GM18861 (cell line): ENCODE measurements around the gene SLC8A2.
"Not testable (repeated sequence)": the region's sequence is repeated elsewhere in the genome, so short reads cannot be mapped to it uniquely, and the experiment has no call there.

ENCODE experiments used
- ATAC-seq: cut with Tn5 transposase; IDR thresholded peaks from one replicate; pipeline ENCODE4 v1.9.1; 2021; ENCODE audit not compliant: unreplicated experiment

The SLC8A2 gene

DNA sequence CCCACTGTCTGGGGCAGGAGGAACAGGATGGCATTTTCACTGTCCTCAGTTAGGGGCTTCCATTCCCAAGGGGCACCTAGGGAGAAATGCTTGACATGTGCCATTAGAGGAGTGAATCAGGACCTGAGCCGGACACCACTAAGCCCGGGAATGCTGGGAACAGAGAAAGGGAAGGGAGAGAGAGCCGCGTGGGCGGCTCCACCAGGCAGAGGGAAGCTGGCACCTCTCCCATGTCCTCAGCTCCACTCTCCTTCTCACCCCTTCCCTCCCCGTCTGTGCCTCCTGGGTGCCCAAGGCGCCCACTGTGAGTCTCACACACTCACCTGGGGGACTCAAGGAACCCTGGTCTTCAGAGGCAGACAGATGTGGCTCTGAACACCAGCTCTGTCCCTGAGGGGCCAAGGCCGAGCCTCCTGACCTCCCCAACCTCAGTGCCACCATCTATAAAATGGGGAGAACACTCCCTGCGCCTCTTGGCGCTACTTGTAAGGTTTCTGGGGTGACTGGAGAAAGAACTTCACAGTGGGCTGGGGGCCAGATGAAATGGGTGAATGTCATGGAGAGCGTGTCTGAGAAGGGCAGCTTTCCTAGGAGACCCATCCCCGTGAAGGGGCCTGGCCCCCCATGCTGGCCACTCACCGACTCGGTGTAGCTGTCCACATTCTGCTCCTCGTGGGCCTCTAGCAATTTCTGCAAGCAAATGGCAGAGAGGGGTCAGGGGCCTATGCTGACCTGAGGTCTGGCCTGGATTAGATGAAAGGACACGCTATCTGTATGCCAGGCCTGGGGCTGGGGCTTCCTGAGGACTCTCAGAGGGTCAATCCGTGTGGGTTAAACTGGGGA lies 17.6 kb upstream of the SLC8A2 start:
- no peak for ATAC-seq

DNA sequence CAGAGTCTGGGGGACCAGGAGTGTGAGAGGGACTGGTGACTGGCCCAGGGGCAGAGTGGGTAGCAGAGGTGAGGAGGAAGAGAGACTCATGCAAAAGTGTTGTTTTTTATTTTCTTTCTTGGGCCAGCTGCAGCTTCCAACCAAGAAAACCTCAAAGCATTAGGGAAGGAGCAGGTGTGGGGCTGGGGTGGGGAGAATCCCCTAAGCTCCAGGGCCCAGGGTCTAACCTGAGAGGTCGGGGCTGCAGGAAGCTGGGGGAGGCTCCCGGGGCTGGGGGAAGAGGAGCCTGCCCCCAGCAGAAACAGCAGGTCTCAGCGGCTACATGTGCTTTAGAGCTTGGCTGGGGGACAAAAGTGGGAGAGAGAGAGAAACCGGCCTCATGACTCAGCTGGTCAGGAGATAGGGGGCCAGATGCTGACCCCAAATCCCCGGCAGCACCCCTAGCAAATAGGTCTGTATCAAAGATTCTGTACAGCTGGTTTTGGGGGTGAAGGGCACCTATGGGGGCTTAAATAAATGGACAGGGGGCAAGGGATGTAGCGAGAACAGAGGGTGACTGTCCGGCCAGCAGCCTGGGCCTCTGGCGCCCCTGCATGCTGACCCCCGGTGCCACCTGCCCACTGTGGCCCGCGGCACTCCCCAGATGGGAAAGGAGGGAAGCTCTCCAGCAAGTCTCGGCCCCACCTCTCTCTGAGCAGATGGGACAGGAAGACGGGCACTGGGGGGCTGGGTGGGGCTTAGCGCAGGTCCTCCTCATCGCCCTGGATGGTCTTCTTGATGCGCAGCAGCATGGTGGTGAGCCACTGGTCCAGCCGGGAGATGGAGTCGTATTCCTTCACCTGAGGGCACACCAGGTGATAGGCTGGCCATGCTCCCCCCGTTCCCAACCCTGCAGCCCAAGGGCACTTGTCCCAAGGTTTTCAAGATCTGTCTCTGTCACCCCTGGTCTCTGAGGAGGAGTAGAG lies 16.1 kb upstream of the SLC8A2 start:
- ATAC-seq = no peak

DNA sequence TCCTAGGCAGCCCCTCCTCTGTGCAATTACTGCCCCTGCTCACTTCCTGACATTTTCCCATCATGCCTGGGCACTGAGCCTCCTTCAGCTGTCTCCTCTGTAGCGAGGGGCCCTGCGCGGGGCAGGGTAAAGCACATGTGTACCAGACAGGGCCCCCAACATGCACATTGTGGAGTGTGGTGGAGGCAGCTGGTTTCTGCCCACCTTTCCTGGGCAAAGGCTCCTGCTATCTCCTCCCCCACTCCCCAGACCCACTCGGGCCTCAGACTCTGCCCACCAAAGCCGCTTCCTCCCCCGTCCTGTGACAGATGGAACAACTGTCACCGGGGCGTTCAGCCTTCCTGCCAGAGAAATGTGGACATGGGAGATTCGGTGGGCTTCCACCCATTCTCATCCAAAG lies 15.2 kb upstream of the SLC8A2 start:
- no peak for ATAC-seq

DNA sequence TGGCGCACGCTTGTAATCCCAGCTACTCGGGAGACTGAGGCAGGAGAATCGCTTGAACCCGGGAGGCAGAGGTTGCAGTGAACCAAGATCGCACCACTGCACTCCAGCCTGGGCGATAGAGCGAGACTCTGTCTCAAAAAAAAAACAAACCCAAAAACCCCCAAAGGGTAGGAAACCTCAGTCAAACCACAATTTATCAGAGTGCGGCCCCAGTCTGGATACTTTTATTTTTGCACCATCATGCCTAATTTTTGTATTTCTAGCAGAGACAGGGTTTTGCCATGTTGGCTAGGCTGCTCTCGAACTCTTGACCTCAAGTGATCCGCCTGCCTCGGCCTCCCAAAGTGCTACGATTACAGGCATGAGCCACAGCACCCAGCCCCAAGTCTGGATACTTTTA lies 14.5 kb upstream of the SLC8A2 start:
- ATAC-seq = not testable (repeated sequence)

DNA sequence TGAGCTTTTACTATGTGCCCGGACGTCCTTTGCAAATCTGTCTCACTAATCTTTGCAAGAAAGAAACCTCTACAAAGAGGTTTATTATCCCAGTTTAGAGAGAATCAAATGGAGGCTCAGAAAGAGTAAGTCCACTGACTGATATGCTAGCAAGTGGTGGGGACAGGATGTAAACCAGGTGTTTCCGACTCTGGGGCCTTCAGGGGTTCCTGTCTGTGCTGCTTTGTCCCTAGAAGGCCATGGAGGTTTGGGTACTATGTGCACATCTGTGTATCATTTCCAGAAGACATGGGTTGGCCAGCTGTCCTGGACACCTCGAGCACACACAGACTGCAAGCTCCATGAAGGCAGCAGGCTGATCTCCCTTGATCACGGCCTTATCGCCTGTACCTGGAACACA lies 13.5 kb upstream of the SLC8A2 start:
- ATAC-seq = no peak

DNA sequence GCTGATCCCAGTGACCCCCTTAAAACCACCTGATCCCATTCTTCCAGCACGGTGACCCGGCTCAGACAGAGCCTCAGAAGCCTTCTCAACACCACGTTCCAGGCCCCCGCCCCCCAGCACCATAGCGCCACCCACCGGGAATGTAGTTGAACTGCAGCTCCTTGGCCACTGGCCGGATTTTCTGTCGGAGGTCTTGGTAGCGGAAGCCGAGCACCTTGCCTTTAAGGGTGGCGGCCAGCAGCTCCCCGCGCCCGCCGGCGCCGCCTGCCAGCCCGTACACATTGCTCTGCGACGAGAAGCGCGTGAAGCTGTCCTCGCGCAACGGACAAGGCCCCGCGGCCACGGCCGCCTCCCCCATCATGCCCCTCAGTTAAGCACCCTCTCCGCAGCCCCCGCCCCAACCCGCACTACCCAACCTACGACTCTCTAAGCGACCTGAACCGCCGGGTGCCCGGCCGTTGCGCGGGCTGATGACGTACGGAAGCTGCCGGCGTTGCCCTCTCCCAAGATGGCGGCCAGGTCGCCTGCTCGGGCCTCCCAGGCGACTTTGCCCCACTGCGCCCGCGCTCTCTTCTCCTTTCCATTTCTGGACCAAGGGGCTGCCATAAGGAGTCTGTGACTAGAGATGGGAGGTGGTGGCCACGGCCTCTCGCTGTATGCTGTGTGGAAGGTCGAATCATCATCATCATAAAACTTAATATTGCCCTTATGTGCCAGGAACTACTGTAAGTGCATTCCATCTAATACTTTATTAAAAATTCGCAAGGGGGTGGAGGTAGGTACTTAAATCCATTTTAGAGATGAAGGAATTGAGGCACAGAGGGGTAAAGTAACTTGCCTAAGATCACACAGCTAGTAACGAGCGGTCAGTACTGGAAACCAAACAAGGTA lies 12.4 kb upstream of the SLC8A2 start, which contains the start of gene KPTN:
TSS of gene KPTN (minus strand) at position 420 of the 891 bp plus-strand sequence. CDS start at position 361, 59 bp downstream.
- peak; percentile 60 for ATAC-seq

DNA sequence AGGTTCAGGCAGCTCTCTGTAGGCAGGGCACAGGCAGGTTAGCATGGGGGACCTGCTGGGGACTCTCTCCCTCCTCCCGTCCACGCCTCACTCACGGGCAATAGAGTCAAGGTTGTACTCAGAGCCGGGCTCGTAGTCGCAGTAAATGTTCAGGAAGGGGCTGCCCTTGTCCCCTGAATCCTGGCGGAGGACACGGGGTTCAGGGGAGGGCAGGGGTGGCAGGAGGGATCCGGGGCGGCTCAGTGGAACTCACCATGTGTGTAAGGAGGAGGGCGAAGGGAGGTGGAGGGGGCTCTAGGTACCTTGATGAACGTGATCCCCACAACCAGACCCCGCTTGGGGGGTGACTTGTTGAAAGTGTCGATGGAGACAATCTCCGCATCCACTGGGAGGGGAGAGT lies 11.5 kb upstream of the SLC8A2 start:
- ATAC-seq = no peak

DNA sequence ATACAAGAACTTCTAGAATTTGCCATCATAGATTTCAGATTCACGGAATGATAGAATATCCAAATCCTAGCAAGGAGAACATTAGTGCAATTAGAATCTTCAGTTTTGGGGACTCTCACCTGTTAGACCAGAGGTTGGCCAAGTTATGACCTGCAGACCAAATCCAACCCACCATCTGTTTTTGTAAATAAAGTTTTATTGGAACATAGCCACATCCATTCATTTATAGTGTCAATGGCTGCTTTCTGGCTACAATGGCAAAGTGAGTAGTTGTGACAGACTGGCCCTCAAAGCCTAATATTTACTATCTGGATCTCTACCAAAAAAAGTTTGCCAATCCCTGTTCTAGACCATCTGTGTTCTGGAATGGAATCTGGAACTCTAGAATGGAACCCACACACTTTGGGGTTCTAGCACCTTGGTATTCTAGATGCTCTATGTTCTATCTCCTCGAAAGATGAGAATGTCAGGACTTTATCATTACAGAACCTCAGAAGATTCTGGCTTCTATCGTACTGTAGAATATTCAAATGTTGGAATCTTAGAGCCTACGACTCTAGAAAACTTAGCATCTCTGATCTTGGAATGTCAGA lies 9.9 kb upstream of the SLC8A2 start:
- ATAC-seq = no peak

DNA sequence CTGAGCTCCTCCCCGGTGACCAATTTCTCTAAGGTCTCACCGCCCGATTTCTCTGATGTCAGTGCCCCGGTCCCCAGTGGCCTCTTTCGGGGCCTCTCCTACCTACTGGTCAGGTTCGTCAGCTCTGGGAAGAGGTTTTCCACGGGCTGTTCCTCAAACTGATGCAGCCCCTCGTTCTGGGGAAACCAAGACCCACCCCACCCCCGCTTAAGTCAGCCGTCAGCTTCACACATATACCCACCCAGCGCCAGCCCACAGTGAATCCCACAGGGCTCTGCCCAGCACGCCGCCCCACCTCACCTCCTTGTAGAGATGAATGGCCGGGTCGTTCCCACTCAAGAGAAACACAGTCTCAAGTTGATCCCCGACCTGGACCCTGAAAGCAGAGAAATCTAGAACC lies 9.0 kb upstream of the SLC8A2 start:
- no peak for ATAC-seq

DNA sequence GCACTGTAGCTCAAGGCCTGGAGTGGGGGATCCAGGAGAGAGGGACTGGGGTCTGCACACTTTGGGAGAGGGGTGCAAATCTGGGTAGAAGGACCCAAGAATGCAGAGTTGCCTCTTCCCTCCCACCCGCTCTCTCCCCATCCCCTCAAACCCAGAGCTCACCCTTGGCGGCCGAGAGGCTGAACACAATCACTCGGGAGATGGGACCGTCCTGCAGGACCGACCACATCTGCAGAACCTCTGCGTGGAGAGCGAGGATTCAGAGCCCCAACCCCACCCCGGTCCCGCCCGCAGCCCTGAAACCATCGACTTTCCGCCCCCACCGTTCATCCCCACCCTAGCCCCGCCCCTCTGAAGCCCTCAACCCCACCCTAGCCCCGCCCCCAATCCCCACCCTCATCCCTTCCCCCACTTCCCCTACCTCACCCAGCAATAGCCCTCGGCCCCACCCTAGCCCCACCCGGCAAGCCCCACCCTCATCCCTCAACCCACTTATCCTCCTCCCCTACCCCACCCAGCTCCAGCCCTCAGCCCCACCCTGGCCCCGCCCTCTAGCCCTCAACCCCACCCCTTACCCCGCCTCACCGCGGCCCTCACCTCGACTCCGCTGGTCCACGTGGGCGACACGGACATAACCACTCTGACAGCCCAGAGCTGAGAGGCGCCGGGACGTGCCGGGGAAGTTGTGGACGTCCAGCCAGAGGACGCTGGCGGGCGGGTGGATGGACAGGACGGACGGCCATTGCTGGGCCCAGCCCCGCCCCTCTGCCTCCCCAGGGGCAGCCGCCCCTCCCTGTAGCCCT lies 8.2 kb upstream of the SLC8A2 start:
- no peak for ATAC-seq

DNA sequence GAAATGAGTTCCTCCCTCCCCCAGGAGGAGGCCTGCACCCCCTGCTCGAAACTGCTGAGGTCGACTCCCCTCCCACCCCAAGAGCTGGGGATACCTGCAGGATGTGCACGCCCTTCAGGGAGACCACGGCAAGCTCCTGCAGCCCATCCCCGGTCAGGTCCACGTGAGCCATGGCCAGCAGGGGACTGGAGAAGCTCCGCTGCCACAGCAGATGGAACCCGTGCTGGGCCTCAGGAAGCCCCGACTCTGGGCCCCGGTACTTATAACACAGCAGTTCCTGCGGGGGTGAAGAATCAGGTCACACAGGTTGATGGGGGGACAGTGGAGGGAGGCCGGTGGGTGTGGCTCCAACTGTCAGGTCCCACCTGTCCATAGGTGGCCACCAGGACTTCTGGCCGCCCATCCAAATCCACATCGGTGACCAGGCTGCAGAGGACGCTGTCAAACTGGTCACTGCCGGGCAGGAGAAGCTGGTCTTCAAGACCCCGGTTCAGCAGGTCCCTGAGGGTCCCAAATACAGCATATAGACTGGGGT lies 4.8 kb upstream of the SLC8A2 start:
- no peak for ATAC-seq

DNA sequence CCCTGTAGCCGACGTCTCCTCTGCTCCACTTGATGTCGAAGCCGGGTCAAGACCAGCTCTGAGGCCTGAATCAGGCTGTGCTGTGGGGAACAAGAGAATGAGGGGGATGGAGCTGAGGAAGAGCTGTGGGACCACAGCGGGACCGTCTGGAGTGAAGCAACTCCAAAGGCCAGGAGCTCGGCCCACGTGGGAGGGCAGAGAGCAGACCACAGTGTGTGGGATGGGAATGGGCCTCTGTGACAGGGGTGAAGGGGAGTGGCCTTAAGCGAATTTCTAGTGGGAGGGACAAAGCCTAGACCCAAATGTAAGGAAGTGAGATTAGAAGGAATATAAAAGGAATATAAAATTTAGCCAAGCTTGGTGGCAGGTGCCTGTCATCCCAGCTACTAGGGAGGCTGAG lies 3.8 kb upstream of the SLC8A2 start:
- no peak for ATAC-seq

DNA sequence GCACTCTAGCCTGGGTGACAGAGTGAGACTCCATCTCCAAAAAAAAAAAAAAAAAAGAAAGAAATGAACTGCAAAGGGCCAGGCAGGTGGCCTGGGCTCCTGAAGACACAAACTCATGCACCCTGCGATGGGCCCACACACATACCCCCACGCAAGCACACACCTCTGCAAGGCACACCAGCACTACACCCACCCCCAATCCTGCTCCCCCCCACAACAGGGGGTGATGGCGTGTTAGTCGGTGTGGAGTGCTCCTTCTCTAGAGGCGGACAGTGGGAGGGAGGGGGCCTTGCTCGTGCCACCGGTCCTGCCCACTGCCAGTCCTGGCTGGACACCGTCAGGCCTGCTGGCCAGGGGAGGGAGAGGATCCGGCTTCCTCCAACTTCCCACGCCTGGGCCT lies 1.6 kb upstream of the SLC8A2 start:
- ATAC-seq = no peak

DNA sequence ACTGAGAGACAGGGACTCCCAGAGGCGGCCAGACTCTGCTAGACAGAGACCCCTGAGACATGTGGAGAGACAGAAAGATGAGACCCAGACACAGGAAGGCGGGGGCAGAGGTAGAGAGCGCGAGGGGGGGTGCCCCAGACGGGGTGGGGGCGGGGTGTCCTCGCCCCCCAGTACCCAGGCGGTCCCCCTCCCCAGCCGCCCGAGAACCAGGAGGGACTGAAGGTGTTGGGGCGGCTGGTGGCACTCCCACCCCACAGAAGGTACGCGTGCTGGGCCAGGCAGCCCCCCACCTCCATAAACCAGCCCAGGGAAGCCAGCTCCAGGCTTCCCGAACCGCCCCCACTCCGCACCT lies 336 bp downstream of the SLC8A2 start:
- ATAC-seq = no peak

DNA sequence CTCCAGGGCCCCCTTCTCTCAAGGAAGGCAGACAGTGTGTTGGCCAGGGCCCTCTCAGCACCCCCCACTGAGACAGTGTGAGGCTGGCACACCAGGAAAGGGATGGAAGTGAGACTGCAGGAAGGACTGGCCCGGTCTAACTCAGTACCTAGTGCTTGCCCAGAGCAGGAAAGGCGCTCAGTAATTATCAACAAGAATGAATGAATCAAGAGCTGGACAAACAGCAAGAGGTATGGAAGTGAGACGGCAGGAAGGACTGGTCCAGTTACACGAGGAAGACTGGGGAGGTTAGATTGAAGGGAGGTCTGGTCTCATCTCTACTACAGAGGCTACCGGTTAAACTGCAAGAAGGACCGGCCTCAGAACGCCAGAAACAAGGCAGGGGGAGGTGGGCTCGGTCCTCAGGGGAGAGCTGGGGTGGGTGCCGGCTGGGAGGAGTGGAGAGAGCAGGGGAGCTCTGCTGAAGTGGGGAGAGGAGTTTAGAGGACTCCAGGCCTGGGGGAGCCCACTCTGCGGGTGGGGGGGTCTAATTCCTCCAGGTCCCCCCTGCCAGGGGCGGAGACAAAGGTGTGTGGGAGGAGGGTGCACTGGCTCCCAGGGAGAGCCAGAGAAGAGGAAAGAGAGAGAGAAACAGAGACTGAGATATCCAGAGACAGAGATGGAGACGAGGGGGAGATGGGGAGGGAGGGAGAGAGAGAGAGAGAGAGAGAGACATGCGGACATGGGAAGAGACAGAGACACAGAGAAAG lies 1.1 kb downstream of the SLC8A2 start:
- ATAC-seq = no peak

DNA sequence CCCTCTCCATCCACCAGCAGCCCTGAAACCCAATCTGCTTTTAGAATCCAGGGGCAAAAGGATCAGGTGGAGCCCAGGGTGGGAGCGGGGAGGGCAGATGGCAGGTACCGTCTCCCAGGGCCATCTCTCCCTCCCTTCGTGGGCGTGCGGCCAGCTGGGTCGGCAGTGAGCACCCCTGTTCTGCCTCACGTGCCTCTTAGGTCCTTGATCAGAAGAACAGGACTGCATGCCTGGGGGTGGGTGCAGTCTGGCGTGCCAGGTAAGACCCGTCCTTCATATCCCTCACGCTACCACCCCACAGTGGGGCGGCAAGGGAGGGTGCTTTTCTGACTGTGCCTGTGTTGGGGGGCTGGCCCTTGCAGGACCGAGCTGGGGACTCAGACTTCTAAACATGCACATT lies 2.0 kb downstream of the SLC8A2 start:
- no peak for ATAC-seq

DNA sequence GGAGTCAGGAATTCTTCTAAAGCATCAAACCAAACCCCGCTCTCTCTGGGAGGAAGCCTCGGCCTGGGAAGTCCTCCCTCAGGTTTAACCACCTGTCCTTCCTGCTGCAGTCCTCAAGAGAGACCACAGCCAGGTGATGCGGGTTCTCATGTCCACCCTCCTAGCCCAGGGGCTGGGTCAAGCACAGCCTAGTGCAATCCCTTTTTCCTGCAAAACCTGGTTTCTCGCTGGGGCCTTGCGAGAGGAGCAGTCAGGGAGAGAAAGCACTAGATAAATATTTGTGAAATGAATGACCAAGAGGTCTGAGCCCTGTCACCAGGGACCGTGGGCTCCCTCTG lies 2.4 kb downstream of the SLC8A2 start:
- ATAC-seq = no peak

DNA sequence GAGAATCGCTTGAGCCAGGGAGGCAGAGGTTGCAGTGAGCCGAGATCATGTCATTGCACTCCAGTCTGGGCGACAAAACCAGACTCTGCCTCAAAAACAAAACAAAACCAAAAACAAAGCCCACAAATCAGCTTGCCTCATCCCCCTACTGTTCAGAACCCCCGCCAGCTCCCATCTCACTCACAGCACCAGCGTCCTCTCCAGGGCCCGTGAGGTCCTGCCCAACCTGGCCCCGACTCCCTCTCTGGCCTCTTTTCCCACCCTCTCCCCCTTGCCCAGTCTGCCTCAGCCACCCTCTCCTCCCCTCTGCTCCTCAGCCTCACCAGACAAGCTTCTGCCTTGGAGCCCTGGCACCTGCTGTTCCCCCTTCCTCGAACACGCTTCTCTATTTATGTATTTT lies 3.8 kb downstream of the SLC8A2 start:
- ATAC-seq = no peak

DNA sequence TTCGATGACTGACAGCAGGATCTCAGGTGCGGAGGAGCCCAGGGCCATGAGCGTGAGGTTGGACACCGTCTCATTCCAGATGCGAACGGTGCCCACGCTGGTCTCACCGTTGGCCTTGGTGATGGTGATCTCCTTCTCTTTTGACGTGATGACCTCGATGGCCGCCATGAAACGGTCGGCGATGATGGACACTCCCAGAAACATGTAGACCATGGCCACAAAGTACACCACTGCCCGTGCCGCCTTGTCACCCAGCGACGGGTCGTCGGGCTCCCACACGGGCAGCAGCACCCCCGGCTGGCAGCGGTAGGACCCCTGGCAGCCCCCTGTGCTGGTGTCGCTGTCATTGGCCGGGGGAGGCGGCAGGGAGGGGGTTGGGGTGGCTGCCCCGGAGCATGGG lies 5.7 kb downstream of the SLC8A2 start:
- no peak for ATAC-seq
